ENCODE measurements around the gene DNAAF5.
A peak's percentile ranks its signal among the peaks of the same experiment; 100 is the strongest.

DNA sequence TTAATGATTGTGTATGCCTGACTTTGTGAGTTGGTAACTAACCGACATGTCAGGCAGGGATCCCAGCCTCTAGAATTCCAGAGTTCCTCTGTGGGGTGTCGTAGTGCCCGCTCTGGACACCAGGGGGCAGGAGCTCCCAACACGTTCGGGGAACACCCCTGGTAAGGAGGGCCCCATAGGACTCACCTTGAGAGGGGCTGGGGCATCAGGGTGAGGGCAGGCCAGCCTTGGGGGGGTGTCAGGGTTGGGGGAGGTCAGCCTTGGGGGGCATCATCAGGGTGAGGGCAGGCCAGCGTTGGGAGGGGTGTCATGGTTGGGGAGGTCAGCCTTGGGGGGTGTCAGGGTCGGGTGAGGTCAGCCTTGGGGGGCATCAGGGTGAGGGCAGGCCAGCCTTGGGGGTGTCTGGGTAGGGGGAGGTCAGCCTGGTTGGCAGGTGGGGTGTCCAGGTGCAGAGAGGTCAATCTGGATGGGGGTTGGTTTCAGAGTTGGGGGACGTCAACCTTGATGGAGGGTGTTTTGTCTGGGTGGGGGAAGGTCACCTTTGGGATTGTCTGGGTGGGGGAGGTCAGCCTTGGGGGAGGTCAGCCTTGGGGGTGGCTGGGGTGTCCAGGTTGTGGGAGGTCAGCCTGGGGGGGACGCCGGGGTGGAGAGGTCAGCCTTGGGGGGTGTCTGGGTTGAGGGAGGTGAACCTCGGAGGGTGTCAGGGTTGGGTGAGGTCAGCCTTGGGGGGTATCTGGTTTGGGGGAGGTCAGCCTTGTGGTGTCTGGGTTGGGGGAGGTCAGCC lies 60.2 kb downstream of the DNAAF5 start:
- TF ChIP-seq, protein P1, sequence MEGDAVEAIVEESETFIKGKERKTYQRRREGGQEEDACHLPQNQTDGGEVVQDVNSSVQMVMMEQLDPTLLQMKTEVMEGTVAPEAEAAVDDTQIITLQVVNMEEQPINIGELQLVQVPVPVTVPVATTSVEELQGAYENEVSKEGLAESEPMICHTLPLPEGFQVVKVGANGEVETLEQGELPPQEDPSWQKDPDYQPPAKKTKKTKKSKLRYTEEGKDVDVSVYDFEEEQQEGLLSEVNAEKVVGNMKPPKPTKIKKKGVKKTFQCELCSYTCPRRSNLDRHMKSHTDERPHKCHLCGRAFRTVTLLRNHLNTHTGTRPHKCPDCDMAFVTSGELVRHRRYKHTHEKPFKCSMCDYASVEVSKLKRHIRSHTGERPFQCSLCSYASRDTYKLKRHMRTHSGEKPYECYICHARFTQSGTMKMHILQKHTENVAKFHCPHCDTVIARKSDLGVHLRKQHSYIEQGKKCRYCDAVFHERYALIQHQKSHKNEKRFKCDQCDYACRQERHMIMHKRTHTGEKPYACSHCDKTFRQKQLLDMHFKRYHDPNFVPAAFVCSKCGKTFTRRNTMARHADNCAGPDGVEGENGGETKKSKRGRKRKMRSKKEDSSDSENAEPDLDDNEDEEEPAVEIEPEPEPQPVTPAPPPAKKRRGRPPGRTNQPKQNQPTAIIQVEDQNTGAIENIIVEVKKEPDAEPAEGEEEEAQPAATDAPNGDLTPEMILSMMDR (conservative IDR thresholded peaks at IDR 0.05 in 1 of 2, IDR thresholded peaks at IDR 0.05 in 1 of 2; ENCODE audit: low read depth in 1 of 2, low read length in 2 of 2): peak; percentile 92 to 94
- no peak for TF ChIP-seq EZH2 (IDR thresholded peaks at IDR 0.05; ENCODE audit: low read length, missing control alignments)

Measured in fibroblast of lung (primary cell).